Measurements from ENCODE around the gene KIF12. TPM values are rescaled to one million over a fixed set of nuclear protein-coding genes. Genes with fewer than 3 reads are reported as not detected.

KIF12 gene
- polyA plus RNA-seq, 1 donor, result 136 TPM

GRCh38 chr9:114054191-114054690 lies 44.9 kb downstream of the KIF12 start:
- Histone ChIP-seq H3K4me3 (ENCODE audit: low read length) (no peak overlapping the region), H3K27ac (ENCODE audit: low read length) (no peak overlapping the region), H3K9me3 (ENCODE audit: control insufficient read depth, low read depth, low read length) (no peaks in the 10 kb centered on the region), H3K36me3 (ENCODE audit: control insufficient read depth, insufficient read depth, low read length) (peaks cover 24% of the 10 kb centered on the region), H3K27me3 (ENCODE audit: control insufficient read depth, insufficient read depth, low read length) (no peaks in the 10 kb centered on the region), H3K4me1 (ENCODE audit: control insufficient read depth, insufficient read depth, low read length) (no peaks in the 10 kb centered on the region)
- DNase-seq, result no peak
- no CpG with 5 or more reads among the region's 10 CpGs for WGBS (ENCODE audit: insufficient coverage, low lambda C conversion rate)

- H3K4me3 ChIP-seq (ENCODE audit: low read length), result no peak overlapping the region
- peaks cover 32% of the 10 kb centered on the region for H3K36me3 ChIP-seq (ENCODE audit: control insufficient read depth, insufficient read depth, low read length)
- H3K4me1 ChIP-seq (ENCODE audit: control insufficient read depth, insufficient read depth, low read length), result no peaks in the 10 kb centered on the region
- no peaks in the 10 kb centered on the region for H3K9me3 ChIP-seq (ENCODE audit: control insufficient read depth, low read depth, low read length)
- WGBS (ENCODE audit: insufficient coverage, low lambda C conversion rate), result no CpG with 5 or more reads among the region's 8 CpGs
- no peak for DNase-seq
- no peak overlapping the region for H3K27ac ChIP-seq (ENCODE audit: low read length)
- no peaks in the 10 kb centered on the region for H3K27me3 ChIP-seq (ENCODE audit: control insufficient read depth, insufficient read depth, low read length)
Measured at GRCh38 chr9:114053246-114054005, 45.7 kb downstream of the KIF12 start.

GRCh38 chr9:114051706-114052105 lies 47.4 kb downstream of the KIF12 start:
- H3K27ac ChIP-seq (ENCODE audit: low read length), result no peak overlapping the region
- no peak overlapping the region for H3K4me3 ChIP-seq (ENCODE audit: low read length)
- no peaks in the 10 kb centered on the region for H3K27me3 ChIP-seq (ENCODE audit: control insufficient read depth, insufficient read depth, low read length)
- WGBS (ENCODE audit: insufficient coverage, low lambda C conversion rate), result no CpG with 5 or more reads among the region's 7 CpGs
- peaks cover 35% of the 10 kb centered on the region for H3K36me3 ChIP-seq (ENCODE audit: control insufficient read depth, insufficient read depth, low read length)
- no peak for DNase-seq
- no peaks in the 10 kb centered on the region for H3K4me1 ChIP-seq (ENCODE audit: control insufficient read depth, insufficient read depth, low read length)
- no peaks in the 10 kb centered on the region for H3K9me3 ChIP-seq (ENCODE audit: control insufficient read depth, low read depth, low read length)

- no peaks in the 10 kb centered on the region for H3K9me3 ChIP-seq (ENCODE audit: control insufficient read depth, low read depth, low read length)
- H3K36me3 ChIP-seq (ENCODE audit: control insufficient read depth, insufficient read depth, low read length), result peaks cover 35% of the 10 kb centered on the region
- no CpG with 5 or more reads among the region's 15 CpGs for WGBS (ENCODE audit: insufficient coverage, low lambda C conversion rate)
- H3K27ac ChIP-seq (ENCODE audit: low read length), result no peak overlapping the region
- no peak overlapping the region for H3K4me3 ChIP-seq (ENCODE audit: low read length)
- no peaks in the 10 kb centered on the region for H3K27me3 ChIP-seq (ENCODE audit: control insufficient read depth, insufficient read depth, low read length)
- DNase-seq, result no peak
- no peaks in the 10 kb centered on the region for H3K4me1 ChIP-seq (ENCODE audit: control insufficient read depth, insufficient read depth, low read length)
Measured at GRCh38 chr9:114051281-114051680, 47.8 kb downstream of the KIF12 start.

GRCh38 chr9:114050646-114051045 lies 48.4 kb downstream of the KIF12 start:
- H3K27ac ChIP-seq (ENCODE audit: low read length), result no peak overlapping the region
- WGBS (ENCODE audit: insufficient coverage, low lambda C conversion rate), result no CpG with 5 or more reads among the region's 6 CpGs
- no peak overlapping the region for H3K4me3 ChIP-seq (ENCODE audit: low read length)
- no peaks in the 10 kb centered on the region for H3K27me3 ChIP-seq (ENCODE audit: control insufficient read depth, insufficient read depth, low read length)
- peaks cover 35% of the 10 kb centered on the region for H3K36me3 ChIP-seq (ENCODE audit: control insufficient read depth, insufficient read depth, low read length)
- no peaks in the 10 kb centered on the region for H3K4me1 ChIP-seq (ENCODE audit: control insufficient read depth, insufficient read depth, low read length)
- H3K9me3 ChIP-seq (ENCODE audit: control insufficient read depth, low read depth, low read length), result no peaks in the 10 kb centered on the region
- peak in 1 of 2 donors; percentile 8 for DNase-seq

- peaks cover 35% of the 10 kb centered on the region for H3K36me3 ChIP-seq (ENCODE audit: control insufficient read depth, insufficient read depth, low read length)
- H3K27me3 ChIP-seq (ENCODE audit: control insufficient read depth, insufficient read depth, low read length), result no peaks in the 10 kb centered on the region
- no CpG with 5 or more reads among the region's 11 CpGs for WGBS (ENCODE audit: insufficient coverage, low lambda C conversion rate)
- H3K4me1 ChIP-seq (ENCODE audit: control insufficient read depth, insufficient read depth, low read length), result no peaks in the 10 kb centered on the region
- no peak overlapping the region for H3K4me3 ChIP-seq (ENCODE audit: low read length)
- H3K9me3 ChIP-seq (ENCODE audit: control insufficient read depth, low read depth, low read length), result no peaks in the 10 kb centered on the region
- DNase-seq, result no peak
- H3K27ac ChIP-seq (ENCODE audit: low read length), result no peak overlapping the region
Measured at GRCh38 chr9:114050226-114050568, 48.9 kb downstream of the KIF12 start.

- no peak for DNase-seq
- no peaks in the 10 kb centered on the region for H3K9me3 ChIP-seq (ENCODE audit: control insufficient read depth, low read depth, low read length)
- H3K27me3 ChIP-seq (ENCODE audit: control insufficient read depth, insufficient read depth, low read length), result no peaks in the 10 kb centered on the region
- H3K36me3 ChIP-seq (ENCODE audit: control insufficient read depth, insufficient read depth, low read length), result peaks cover 35% of the 10 kb centered on the region
- H3K27ac ChIP-seq (ENCODE audit: low read length), result no peak overlapping the region
- H3K4me3 ChIP-seq (ENCODE audit: low read length), result no peak overlapping the region
- H3K4me1 ChIP-seq (ENCODE audit: control insufficient read depth, insufficient read depth, low read length), result no peaks in the 10 kb centered on the region
- WGBS (ENCODE audit: insufficient coverage, low lambda C conversion rate), result 96% methylated on average over 11 of the region's 40 CpGs
Measured at GRCh38 chr9:114049441-114050225, 49.5 kb downstream of the KIF12 start.

GRCh38 chr9:114048533-114049415 lies 50.3 kb downstream of the KIF12 start:
- Histone ChIP-seq H3K27ac (ENCODE audit: low read length) (no peak overlapping the region), H3K9me3 (ENCODE audit: control insufficient read depth, low read depth, low read length) (no peaks in the 10 kb centered on the region), H3K4me3 (ENCODE audit: low read length) (no peak overlapping the region), H3K27me3 (ENCODE audit: control insufficient read depth, insufficient read depth, low read length) (no peaks in the 10 kb centered on the region), H3K36me3 (ENCODE audit: control insufficient read depth, insufficient read depth, low read length) (peaks cover 35% of the 10 kb centered on the region), H3K4me1 (ENCODE audit: control insufficient read depth, insufficient read depth, low read length) (no peaks in the 10 kb centered on the region)
- no CpG with 5 or more reads among the region's 44 CpGs for WGBS (ENCODE audit: insufficient coverage, low lambda C conversion rate)
- DNase-seq, result no peak

GRCh38 chr9:114047717-114048116 lies 51.4 kb downstream of the KIF12 start:
- H3K9me3 ChIP-seq (ENCODE audit: control insufficient read depth, low read depth, low read length), result no peaks in the 10 kb centered on the region
- no peak overlapping the region for H3K4me3 ChIP-seq (ENCODE audit: low read length)
- H3K36me3 ChIP-seq (ENCODE audit: control insufficient read depth, insufficient read depth, low read length), result peaks cover 35% of the 10 kb centered on the region
- WGBS (ENCODE audit: insufficient coverage, low lambda C conversion rate), result no CpG with 5 or more reads among the region's 3 CpGs
- H3K4me1 ChIP-seq (ENCODE audit: control insufficient read depth, insufficient read depth, low read length), result no peaks in the 10 kb centered on the region
- no peak overlapping the region for H3K27ac ChIP-seq (ENCODE audit: low read length)
- DNase-seq, result peak in 1 of 2 donors; percentile 26
- no peaks in the 10 kb centered on the region for H3K27me3 ChIP-seq (ENCODE audit: control insufficient read depth, insufficient read depth, low read length)

- no CpG with 5 or more reads among the region's 1 CpG for WGBS (ENCODE audit: insufficient coverage, low lambda C conversion rate)
- no peak for DNase-seq
Measured at GRCh38 chr9:114046875-114047274, 52.2 kb downstream of the KIF12 start.

More at GRCh38 chr9:114046875-114047274, 52.2 kb downstream of the KIF12 start:
- H3K27ac ChIP-seq (ENCODE audit: low read length), result no peak overlapping the region
- no peaks in the 10 kb centered on the region for H3K4me1 ChIP-seq (ENCODE audit: control insufficient read depth, insufficient read depth, low read length)
- H3K9me3 ChIP-seq (ENCODE audit: control insufficient read depth, low read depth, low read length), result no peaks in the 10 kb centered on the region
- H3K27me3 ChIP-seq (ENCODE audit: control insufficient read depth, insufficient read depth, low read length), result no peaks in the 10 kb centered on the region
- no peak overlapping the region for H3K4me3 ChIP-seq (ENCODE audit: low read length)
- peaks cover 33% of the 10 kb centered on the region for H3K36me3 ChIP-seq (ENCODE audit: control insufficient read depth, insufficient read depth, low read length)
